RWPE1 (cell line): ENCODE data around the gene MYBBP1A.

ENCODE experiments used
- CTCF ChIA-PET: fragments of 350-600 bp; sonication (Branson Sonifier 250); formaldehyde crosslinking; extraction: SDS; loops from one replicate; lab custom pipeline; 2021; lab: Yijun Ruan, JAX
- POLR2A ChIA-PET: fragments of 400-600 bp; formaldehyde crosslinking; extraction: SDS; loops from one replicate; lab custom pipeline; 2020; ENCODE audit warnings: antibody characterized with exemption; ENCODE audit not compliant: low non-redundant PET; lab: Yijun Ruan, JAX
- DNase-seq: peaks from one replicate; pipeline ENCODE4 v3.0.0; 2012; ENCODE audit warnings: low spot score
- H3K27ac ChIP-seq: fragments of 450-650 bp; 2 replicates; pipeline ENCODE4 v1.5.1; 2017
- TF ChIP-seq, protein P1 (sequence below): fragments of 450-650 bp; conservative IDR thresholded peaks from 2 replicates; pipeline ENCODE4 v1.5.1; 2017; ENCODE audit warnings: low read depth, mild to moderate bottlenecking

The MYBBP1A gene

DNA sequence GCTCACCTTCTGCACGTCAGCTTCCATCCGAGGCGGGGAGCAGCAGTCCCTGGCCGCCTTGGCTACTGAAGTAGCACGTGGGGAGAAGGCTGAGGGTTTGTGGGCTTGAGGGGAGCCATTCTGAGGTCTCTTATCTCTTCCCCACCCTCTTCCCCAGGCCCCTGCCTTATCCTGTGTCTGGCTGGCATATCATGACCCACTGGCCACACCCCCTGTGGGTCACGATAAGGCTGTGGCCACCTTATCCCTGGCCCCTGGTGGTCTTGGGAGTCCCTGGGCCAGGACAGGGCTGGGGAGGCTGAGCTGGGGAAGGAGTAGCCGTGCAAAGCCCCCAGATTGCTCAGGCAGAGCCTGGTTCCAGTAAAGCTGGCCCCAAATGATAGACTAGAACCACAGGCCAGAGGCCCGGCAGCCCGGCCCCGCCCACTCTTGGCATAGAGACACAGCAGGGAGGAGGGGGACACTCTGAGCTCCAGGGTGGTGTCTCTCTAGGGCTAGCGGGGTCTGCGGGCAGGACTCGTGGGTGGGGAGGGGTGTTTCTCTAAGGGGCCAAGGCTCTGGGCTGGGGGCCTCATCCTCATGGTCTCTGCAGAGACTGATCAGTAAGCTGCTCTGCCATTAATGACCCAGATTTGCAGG lies 48.9 kb downstream of the MYBBP1A start:
- H3K27ac ChIP-seq = no peak overlapping the region
- POLR2A ChIA-PET = no interaction called here
- CTCF ChIA-PET = interaction anchor here (0.6 kb wide), 1 partner anchor 23 kb away, joined by 3 read pairs; no protein-coding TSS in a partner anchor
- TF ChIP-seq, protein P1, sequence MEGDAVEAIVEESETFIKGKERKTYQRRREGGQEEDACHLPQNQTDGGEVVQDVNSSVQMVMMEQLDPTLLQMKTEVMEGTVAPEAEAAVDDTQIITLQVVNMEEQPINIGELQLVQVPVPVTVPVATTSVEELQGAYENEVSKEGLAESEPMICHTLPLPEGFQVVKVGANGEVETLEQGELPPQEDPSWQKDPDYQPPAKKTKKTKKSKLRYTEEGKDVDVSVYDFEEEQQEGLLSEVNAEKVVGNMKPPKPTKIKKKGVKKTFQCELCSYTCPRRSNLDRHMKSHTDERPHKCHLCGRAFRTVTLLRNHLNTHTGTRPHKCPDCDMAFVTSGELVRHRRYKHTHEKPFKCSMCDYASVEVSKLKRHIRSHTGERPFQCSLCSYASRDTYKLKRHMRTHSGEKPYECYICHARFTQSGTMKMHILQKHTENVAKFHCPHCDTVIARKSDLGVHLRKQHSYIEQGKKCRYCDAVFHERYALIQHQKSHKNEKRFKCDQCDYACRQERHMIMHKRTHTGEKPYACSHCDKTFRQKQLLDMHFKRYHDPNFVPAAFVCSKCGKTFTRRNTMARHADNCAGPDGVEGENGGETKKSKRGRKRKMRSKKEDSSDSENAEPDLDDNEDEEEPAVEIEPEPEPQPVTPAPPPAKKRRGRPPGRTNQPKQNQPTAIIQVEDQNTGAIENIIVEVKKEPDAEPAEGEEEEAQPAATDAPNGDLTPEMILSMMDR = no peak
- no peak for DNase-seq

DNA sequence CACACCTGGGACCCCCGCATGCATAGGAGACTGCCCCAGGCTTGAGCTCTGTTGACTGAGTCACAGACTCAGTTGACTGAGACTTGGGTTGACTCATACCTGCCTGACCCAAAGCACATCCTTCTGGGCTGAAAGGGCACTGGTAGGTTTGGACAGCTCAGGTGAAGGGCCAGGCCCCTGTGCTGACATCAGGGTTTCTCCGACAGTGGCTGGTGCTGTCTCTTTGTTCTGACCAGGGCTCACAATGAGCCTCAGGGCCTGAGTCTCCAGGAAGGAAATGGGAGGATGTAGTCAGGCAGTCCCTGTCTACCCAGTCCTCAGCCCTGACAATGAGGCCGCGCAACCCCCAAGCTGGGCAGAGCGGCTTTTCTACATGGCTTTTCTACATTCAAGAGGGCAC lies 50.0 kb downstream of the MYBBP1A start:
- ChIA-PET POLR2A (no interaction called here), CTCF (interaction anchor here (0.6 kb wide), 1 partner anchor 90 kb away, joined by 4 read pairs; no protein-coding TSS in a partner anchor)
- TF ChIP-seq, protein P1 = no peak
- no peak for DNase-seq
- H3K27ac ChIP-seq = no peak overlapping the region

DNA sequence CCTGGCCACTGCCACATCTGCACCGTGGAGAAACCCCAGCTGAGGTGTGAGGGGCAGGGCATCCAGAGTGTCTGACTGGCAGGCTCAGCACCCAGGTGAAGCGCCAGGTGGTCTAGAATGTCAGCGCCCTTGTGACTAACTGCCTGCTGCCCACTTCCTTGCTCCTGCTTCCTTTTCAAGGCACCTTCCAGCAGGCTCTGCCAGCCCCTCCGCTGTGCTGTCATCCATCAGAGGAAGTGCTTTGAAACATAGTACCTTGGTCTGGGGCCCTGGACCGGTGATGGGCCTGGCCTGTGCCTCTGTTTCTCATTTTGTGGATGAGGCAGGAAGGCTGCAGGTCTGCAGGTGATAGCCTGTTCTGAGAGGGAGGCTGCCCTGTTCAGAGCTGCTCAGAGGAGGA lies 51.0 kb downstream of the MYBBP1A start:
- no peak overlapping the region for H3K27ac ChIP-seq
- TF ChIP-seq, protein P1 = no peak
- ChIA-PET CTCF (no interaction called here), POLR2A (no interaction called here)
- DNase-seq = no peak

DNA sequence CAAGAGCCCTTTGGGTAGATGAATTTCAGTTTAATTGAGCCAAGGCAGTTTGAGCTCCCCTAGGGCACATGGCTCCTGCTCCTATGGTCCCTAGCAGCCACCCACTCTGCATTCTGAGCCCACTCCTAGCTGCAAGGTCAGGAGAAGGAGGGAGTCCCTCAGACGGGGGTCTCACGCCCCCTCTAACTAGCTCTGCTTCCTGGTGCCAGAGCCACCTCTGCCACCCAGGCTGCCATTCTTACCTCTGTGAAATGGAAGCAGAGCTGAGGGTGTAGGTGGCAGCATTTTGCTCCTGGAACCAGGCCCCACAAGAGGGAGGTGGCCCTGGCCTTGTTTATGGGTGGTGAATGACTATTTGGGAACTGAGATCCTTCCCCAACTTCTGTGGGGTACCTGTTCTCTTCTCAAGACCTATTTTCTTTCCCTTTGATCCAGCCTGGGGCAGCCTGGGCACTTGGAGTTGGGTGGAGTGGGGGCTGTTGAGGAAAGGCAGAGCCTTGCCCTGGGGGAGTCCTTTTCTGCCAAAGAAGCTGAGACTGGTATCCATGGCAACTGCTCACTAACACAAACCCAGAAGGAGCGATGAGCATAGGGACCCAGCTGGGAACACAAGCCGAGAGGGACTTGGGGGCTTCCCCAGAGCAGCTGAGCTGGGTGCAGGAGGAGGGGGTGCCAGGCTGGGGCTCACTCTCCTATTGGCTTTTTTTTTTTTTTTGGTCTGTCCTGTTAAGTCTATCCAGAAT lies 51.7 kb downstream of the MYBBP1A start:
- ChIA-PET POLR2A (no interaction called here), CTCF (no interaction called here)
- H3K27ac ChIP-seq = no peak overlapping the region
- DNase-seq = no peak
- TF ChIP-seq, protein P1 = no peak

DNA sequence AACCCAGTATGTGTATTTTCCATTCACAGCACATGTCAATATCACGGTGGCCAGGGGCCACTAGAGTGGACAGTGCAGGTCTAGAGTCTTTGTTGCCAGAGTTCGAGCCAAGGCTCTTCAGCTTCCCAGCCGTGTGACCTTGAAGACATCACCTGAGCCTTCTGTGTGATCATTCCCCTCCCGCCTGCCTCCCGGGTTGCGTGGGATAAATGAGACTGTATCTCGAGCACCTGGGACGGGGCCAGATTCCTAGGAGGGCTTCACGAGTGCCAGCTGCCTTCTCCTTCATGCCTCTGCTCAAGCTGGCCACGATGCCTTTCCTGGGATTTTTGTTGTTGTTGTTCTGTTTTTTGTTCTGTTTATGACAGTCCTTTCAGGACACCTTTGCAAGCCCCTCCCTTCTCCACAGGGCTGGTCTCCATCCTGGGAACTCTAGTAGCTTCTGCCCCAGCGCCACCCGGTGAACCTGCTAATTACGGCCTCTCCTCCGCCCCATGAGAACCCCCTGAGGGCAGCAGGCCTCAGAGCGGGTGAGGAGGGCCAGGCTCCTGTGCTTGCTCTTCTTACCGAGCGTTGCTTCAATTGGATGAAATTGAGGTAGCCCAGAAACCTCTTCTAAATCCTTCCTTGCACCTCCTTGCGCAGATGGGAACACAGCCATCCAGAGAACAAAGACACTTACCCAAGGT lies 52.6 kb downstream of the MYBBP1A start:
- TF ChIP-seq, protein P1 = no peak
- POLR2A ChIA-PET = no interaction called here
- DNase-seq = no peak
- CTCF ChIA-PET = interaction anchor here (0.6 kb wide), 1 partner anchor 173 kb away, joined by 3 read pairs; no protein-coding TSS in a partner anchor
- no peak overlapping the region for H3K27ac ChIP-seq

DNA sequence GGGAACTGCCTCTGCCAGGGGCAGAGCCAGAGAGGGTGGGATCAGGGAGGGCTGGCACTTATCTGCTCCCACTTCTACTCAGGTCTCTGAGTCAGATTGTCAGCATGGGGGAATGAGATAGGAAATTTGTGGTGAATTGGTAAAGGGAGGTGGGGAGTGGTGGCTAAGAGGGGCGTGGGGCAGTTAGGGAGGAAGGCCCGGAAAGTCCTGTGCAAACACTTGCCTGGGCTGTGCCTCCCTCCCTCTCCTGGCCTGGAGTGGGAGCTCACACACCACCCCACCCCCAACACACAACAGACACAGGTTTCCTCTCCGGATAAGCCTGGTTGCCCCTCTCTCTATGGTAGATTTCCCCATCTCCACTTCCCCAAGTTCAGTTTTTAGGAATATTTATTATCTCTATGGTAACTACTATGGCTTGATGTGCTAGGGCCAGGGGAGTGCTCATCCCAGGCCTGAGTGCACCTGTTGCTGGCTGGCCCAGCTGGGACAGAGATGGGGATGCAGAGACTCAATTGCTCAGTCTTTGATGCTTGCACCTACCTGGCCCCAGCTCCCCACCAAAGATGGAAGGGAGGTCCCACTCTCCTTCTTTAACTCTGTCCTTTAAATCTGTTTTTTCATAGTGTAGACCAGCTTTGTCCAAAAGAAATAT lies 53.8 kb downstream of the MYBBP1A start:
- CTCF ChIA-PET = interaction anchor here (0.7 kb wide), 1 partner anchor 23 kb away, joined by 4 read pairs; no protein-coding TSS in a partner anchor

More for the DNA sequence above, 53.8 kb downstream of the MYBBP1A start:
- no peak overlapping the region for H3K27ac ChIP-seq
- TF ChIP-seq, protein P1 = no peak
- DNase-seq = no peak
- POLR2A ChIA-PET = no interaction called here
